Activated CD4-positive, alpha-beta T cell treated with anti-CD3 and anti-CD28 coated beads, Interleukin-2, Interleukin-6, amounts not matched to agents 100 ng/mL and 50 ng/mL, durations not matched to agents 16 hours and 8 hours (primary cell): ENCODE measurements around the gene SPECC1.
"Not testable (repeated sequence)": the region's sequence is repeated elsewhere in the genome, so short reads cannot be mapped to it uniquely, and the experiment has no call there.

ENCODE experiments used
- DNase-seq: peaks from one replicate; pipeline ENCODE4 v3.0.0-alpha.2; 2020

The SPECC1 gene

GRCh38 chr17:20012017-20012536 lies 2.9 kb downstream of the SPECC1 start:
- DNase-seq: no peak

GRCh38 chr17:20016475-20016992 lies 7.4 kb downstream of the SPECC1 start:
- not testable (repeated sequence) for DNase-seq

GRCh38 chr17:20022701-20023100 lies 13.5 kb downstream of the SPECC1 start:
- no peak for DNase-seq

GRCh38 chr17:20026960-20027359 lies 17.8 kb downstream of the SPECC1 start:
- DNase-seq: no peak

GRCh38 chr17:20028443-20028842 lies 19.3 kb downstream of the SPECC1 start:
- DNase-seq: no peak

GRCh38 chr17:20032636-20033035 lies 23.5 kb downstream of the SPECC1 start:
- no peak for DNase-seq

- no peak for DNase-seq
Measured at GRCh38 chr17:20033415-20033814, 24.3 kb downstream of the SPECC1 start.

- no peak for DNase-seq
Measured at GRCh38 chr17:20035501-20035900, 26.3 kb downstream of the SPECC1 start.

- DNase-seq: not testable (repeated sequence)
Measured at GRCh38 chr17:20037286-20037685, 28.1 kb downstream of the SPECC1 start.

GRCh38 chr17:20039037-20039436 lies 29.9 kb downstream of the SPECC1 start:
- DNase-seq: no peak

- DNase-seq: no peak
Measured at GRCh38 chr17:20040216-20040615, 31.1 kb downstream of the SPECC1 start.

- DNase-seq: no peak
Measured at GRCh38 chr17:20043021-20043420, 33.9 kb downstream of the SPECC1 start.

GRCh38 chr17:20045476-20045875 lies 36.3 kb downstream of the SPECC1 start:
- DNase-seq: no peak

- DNase-seq: no peak
Measured at GRCh38 chr17:20046629-20047028, 37.5 kb downstream of the SPECC1 start.

GRCh38 chr17:20051624-20052023 lies 42.5 kb downstream of the SPECC1 start:
- DNase-seq: no peak

GRCh38 chr17:20053361-20053964 lies 44.3 kb downstream of the SPECC1 start:
- DNase-seq: no peak

GRCh38 chr17:20059728-20060188 lies 50.6 kb downstream of the SPECC1 start:
- peak; percentile 64 for DNase-seq

- peak; percentile 59 for DNase-seq
Measured at GRCh38 chr17:20063665-20064648, 54.8 kb downstream of the SPECC1 start.

GRCh38 chr17:20066253-20066652 lies 57.1 kb downstream of the SPECC1 start:
- no peak for DNase-seq

GRCh38 chr17:20067711-20068110 lies 58.6 kb downstream of the SPECC1 start:
- no peak for DNase-seq

GRCh38 chr17:20068445-20068844 lies 59.3 kb downstream of the SPECC1 start:
- no peak for DNase-seq

GRCh38 chr17:20071824-20072691 lies 62.9 kb downstream of the SPECC1 start:
- no peak for DNase-seq

GRCh38 chr17:20072692-20072992 lies 63.5 kb downstream of the SPECC1 start:
- no peak for DNase-seq
